Tibial nerve (tissue), 4 donors: ENCODE results near the gene TESK1.
A peak's percentile ranks its signal among the peaks of the same experiment; 100 is the strongest.

Experiments used
- EP300 ChIP-seq, 2 donors: sonication (generic); formaldehyde crosslinking; IDR thresholded peaks; one replicate each; pipeline ENCODE4 v1.6.1; 2017; ENCODE audit warnings: antibody characterized with exemption in 2 of 2, mild to moderate bottlenecking in 1 of 2
- TF ChIP-seq, protein P1 (sequence below), 5 experiments: fragments of 200-600 bp in 3 of 5; fragments of 450-650 bp in 2 of 5; sonication (generic) in 3 of 5; IDR thresholded peaks; one replicate each; pipeline ENCODE4 v1.5.1; 2016 to 2019; ENCODE audit warnings: antibody characterized with exemption in 5 of 5, mild to moderate bottlenecking in 3 of 5, moderate library complexity in 2 of 5

DNA sequence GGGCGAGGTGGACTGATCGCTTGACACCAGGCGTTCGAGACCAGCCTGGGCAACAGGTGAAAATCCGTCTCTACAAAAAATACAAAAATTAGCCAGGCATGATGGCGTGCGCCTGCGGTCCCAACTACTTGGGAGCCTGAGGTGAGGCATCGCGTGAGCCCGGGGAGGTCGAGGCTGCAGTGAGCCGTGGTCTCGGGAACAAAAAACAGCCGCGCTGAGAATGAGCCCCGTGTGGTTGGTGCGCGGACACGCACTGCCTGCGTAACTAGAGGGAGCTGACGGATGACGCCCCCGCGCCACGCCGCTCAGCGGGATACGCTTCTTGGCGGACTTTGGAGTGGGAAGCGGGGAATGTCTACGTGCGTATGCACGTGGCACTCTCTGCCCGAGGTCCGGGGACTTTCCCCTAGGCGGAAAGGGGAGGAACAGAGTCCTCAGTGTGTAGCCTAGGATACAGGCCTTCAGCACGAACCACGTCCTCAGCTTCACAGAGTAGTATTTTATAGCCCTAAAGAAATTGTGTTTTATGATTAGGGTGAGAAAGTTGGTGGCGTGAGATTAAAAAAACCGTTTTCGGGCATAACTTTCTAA lies 52.6 kb downstream of the TESK1 start, which contains the start of gene RMRP:
- TF ChIP-seq, protein P1, sequence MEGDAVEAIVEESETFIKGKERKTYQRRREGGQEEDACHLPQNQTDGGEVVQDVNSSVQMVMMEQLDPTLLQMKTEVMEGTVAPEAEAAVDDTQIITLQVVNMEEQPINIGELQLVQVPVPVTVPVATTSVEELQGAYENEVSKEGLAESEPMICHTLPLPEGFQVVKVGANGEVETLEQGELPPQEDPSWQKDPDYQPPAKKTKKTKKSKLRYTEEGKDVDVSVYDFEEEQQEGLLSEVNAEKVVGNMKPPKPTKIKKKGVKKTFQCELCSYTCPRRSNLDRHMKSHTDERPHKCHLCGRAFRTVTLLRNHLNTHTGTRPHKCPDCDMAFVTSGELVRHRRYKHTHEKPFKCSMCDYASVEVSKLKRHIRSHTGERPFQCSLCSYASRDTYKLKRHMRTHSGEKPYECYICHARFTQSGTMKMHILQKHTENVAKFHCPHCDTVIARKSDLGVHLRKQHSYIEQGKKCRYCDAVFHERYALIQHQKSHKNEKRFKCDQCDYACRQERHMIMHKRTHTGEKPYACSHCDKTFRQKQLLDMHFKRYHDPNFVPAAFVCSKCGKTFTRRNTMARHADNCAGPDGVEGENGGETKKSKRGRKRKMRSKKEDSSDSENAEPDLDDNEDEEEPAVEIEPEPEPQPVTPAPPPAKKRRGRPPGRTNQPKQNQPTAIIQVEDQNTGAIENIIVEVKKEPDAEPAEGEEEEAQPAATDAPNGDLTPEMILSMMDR (IDR thresholded peaks at IDR 0.05) = peak; percentile 16 to 86 (median 33)
- peak; percentile 98 to 99 for TF ChIP-seq EP300 (IDR thresholded peaks at IDR 0.05)
